Measurements from ENCODE around the gene SKOR1.

DNA sequence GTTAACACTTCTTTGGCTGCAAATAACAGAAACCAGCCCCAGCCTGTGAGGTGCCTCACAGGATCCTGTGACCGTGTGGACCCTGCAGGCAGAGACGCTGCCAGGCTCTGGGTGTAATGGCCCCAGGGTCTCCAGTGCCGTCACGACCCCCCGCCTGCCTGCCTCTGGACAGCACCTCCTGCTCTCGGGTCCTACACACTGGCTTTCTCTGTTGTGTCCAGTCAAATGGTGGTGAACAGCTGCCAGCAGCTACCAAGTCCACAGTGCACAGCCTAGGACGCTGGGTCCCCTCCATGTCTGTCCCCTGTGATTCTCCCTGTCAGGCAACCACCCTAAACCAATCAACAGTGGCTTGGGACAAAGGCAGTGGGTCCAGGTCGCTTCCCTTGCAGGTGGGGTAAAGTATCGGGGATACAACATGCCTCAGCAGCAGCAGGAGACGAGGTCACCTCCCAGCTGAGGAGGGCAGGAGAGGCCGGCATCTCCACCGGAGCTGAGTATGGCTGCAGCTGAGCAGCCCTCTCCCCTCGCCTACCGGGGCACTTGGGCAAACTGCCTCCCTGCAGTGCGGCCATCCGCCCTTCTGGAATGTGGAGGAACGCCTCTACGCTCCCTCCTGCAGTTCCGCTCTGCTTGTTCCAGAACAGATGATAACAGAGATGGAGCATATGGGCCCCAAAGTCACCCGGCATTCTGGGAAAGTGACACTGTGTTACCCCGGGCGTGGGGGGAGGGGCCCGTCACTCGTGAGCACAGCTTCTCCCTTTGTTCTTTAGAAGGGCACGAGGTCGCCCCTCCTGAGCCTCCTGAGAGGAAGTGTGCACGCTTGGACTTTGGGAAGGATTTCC lies 21.1 kb upstream of the SKOR1 start:
- TF ChIP-seq, protein P1, sequence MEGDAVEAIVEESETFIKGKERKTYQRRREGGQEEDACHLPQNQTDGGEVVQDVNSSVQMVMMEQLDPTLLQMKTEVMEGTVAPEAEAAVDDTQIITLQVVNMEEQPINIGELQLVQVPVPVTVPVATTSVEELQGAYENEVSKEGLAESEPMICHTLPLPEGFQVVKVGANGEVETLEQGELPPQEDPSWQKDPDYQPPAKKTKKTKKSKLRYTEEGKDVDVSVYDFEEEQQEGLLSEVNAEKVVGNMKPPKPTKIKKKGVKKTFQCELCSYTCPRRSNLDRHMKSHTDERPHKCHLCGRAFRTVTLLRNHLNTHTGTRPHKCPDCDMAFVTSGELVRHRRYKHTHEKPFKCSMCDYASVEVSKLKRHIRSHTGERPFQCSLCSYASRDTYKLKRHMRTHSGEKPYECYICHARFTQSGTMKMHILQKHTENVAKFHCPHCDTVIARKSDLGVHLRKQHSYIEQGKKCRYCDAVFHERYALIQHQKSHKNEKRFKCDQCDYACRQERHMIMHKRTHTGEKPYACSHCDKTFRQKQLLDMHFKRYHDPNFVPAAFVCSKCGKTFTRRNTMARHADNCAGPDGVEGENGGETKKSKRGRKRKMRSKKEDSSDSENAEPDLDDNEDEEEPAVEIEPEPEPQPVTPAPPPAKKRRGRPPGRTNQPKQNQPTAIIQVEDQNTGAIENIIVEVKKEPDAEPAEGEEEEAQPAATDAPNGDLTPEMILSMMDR (IDR thresholded peaks at IDR 0.05), result no peak
- TF ChIP-seq RCOR1 (IDR thresholded peaks at IDR 0.05; ENCODE audit: low read length) (no peak), POLR2AphosphoS5 (IDR thresholded peaks at IDR 0.05; ENCODE audit: low read depth, low read length) (no peak), NRF1 (IDR thresholded peaks at IDR 0.05; ENCODE audit: low read depth, low read length) (no peak), TCF12 (IDR thresholded peaks at IDR 0.05) (no peak), GABPA (IDR thresholded peaks at IDR 0.05; ENCODE audit: low read depth) (no peak), SIN3A (IDR thresholded peaks at IDR 0.05; ENCODE audit: borderline replicate concordance, low read depth, low read length) (no peak), EZH2phosphoT487 (IDR thresholded peaks at IDR 0.05; ENCODE audit: borderline replicate concordance, low read depth) (no peak), MXI1 (IDR thresholded peaks at IDR 0.05; ENCODE audit: low read depth, low read length) (no peak)
- TF ChIP-seq, protein P2, sequence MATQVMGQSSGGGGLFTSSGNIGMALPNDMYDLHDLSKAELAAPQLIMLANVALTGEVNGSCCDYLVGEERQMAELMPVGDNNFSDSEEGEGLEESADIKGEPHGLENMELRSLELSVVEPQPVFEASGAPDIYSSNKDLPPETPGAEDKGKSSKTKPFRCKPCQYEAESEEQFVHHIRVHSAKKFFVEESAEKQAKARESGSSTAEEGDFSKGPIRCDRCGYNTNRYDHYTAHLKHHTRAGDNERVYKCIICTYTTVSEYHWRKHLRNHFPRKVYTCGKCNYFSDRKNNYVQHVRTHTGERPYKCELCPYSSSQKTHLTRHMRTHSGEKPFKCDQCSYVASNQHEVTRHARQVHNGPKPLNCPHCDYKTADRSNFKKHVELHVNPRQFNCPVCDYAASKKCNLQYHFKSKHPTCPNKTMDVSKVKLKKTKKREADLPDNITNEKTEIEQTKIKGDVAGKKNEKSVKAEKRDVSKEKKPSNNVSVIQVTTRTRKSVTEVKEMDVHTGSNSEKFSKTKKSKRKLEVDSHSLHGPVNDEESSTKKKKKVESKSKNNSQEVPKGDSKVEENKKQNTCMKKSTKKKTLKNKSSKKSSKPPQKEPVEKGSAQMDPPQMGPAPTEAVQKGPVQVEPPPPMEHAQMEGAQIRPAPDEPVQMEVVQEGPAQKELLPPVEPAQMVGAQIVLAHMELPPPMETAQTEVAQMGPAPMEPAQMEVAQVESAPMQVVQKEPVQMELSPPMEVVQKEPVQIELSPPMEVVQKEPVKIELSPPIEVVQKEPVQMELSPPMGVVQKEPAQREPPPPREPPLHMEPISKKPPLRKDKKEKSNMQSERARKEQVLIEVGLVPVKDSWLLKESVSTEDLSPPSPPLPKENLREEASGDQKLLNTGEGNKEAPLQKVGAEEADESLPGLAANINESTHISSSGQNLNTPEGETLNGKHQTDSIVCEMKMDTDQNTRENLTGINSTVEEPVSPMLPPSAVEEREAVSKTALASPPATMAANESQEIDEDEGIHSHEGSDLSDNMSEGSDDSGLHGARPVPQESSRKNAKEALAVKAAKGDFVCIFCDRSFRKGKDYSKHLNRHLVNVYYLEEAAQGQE (IDR thresholded peaks at IDR 0.05; ENCODE audit: low read depth, low read length), result no peak
- TF ChIP-seq, protein P3, sequence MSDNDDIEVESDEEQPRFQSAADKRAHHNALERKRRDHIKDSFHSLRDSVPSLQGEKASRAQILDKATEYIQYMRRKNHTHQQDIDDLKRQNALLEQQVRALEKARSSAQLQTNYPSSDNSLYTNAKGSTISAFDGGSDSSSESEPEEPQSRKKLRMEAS (IDR thresholded peaks at IDR 0.05; ENCODE audit: low read depth), result no peak
